ENCODE data around the gene SNX10. TPM values are rescaled to one million over a fixed set of nuclear protein-coding genes. Genes with fewer than 3 reads are reported as not detected.

Gene SNX10
- total RNA-seq, 2 experiments from 2014 or later: 4.6 to 5.8 TPM

DNA sequence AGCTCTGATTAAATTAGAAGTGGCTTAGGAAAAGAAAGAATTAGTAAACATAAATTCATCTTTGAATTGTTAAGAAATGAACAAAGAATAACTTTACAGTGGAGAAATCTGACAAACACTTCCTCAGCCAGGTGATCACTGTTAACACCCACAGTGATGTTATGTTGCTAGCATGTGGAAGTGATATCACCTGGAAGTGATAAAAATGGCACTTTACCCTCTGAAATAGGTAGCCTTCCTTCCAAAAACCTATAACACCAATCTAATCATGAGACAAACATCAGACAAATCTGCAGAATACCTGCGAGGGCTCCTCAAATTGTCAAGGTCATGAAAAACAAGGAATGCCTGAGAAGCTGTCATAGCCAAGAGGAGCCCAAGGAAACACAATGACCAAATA is 59.5 kb downstream of the SNX10 start:
- H3K4me3 ChIP-seq (ENCODE audit: low read length): no peak overlapping the region
- Mint-ChIP-seq H3K36me3 (ENCODE audit: low read depth) (peaks cover 37% of the 10 kb centered on the region), H3K27ac (no peak overlapping the region), H3K9me3 (no peaks in the 10 kb centered on the region), H3K4me1 (ENCODE audit: low read depth) (no peaks in the 10 kb centered on the region), H3K27me3 (no peaks in the 10 kb centered on the region), H3K4me3 (no peak overlapping the region)
- ATAC-seq (ENCODE audit: poor library complexity) (no peak), DNase-seq (no peak)
- H3K9me3 ChIP-seq (ENCODE audit: control insufficient read depth in 1 of 2, insufficient read depth in 1 of 2, low read length in 2 of 2): no peaks in the 10 kb centered on the region
- CTCF ChIA-PET: interaction anchor here (0.7 to 1.1 kb wide), 4 partner anchors 18 to 470 kb away, joined by 3 read pairs; no protein-coding TSS in a partner anchor
- intact Hi-C loops (cut with DNase I, micrococcal nuclease): no loop called here
- no peak overlapping the region for H3K27ac ChIP-seq (ENCODE audit: low read depth in 1 of 2, low read length in 2 of 2)
- H3K36me3 ChIP-seq (ENCODE audit: insufficient read depth, low read length): peaks cover 16% of the 10 kb centered on the region
- H3K27me3 ChIP-seq (ENCODE audit: control insufficient read depth in 1 of 2, insufficient read depth in 2 of 2, low read length in 2 of 2): no peaks in the 10 kb centered on the region
- no peak for TF ChIP-seq CTCF (IDR thresholded peaks at IDR 0.05)
- POLR2A ChIA-PET: no interaction called here
- H3K4me1 ChIP-seq (ENCODE audit: insufficient read depth, low read length): no peaks in the 10 kb centered on the region

- no peaks in the 10 kb centered on the region for H3K4me1 Mint-ChIP-seq (ENCODE audit: low read depth)
- no peak for TF ChIP-seq CTCF (IDR thresholded peaks at IDR 0.05)
- no peak overlapping the region for H3K4me3 Mint-ChIP-seq
- DNase-seq: no peak
- no peaks in the 10 kb centered on the region for H3K9me3 ChIP-seq (ENCODE audit: control insufficient read depth in 1 of 2, insufficient read depth in 1 of 2, low read length in 2 of 2)
- no peak overlapping the region for H3K27ac Mint-ChIP-seq
- no peaks in the 10 kb centered on the region for H3K27me3 ChIP-seq (ENCODE audit: control insufficient read depth in 1 of 2, insufficient read depth in 2 of 2, low read length in 2 of 2)
- H3K27ac ChIP-seq (ENCODE audit: low read depth in 1 of 2, low read length in 2 of 2): no peak overlapping the region
- H3K9me3 Mint-ChIP-seq: no peaks in the 10 kb centered on the region
- ChIA-PET POLR2A (interaction anchor here (1.1 kb wide), 1 partner anchor 9 kb away, joined by 3 read pairs; no protein-coding TSS in a partner anchor), CTCF (interaction anchor here (1.2 to 2.2 kb wide), 2 partner anchors 9 to 14 kb away, joined by 3 to 7 read pairs; no protein-coding TSS in a partner anchor)
- no peaks in the 10 kb centered on the region for H3K27me3 Mint-ChIP-seq
- no peak for ATAC-seq (ENCODE audit: poor library complexity)
- H3K36me3 ChIP-seq (ENCODE audit: insufficient read depth, low read length): no peaks in the 10 kb centered on the region
- H3K4me1 ChIP-seq (ENCODE audit: insufficient read depth, low read length): no peaks in the 10 kb centered on the region
- H3K4me3 ChIP-seq (ENCODE audit: low read length): no peak overlapping the region
- intact Hi-C loops (cut with DNase I, micrococcal nuclease): no loop called here
- H3K36me3 Mint-ChIP-seq (ENCODE audit: low read depth): peaks cover under 1% of the 10 kb centered on the region
These were observed 64.6 kb downstream of the SNX10 start for GRCh38 chr7:26356229-26356628.

GRCh38 chr7:26356929-26357798 is 65.5 kb downstream of the SNX10 start:
- no peak overlapping the region for H3K4me3 ChIP-seq (ENCODE audit: low read length)
- ChIA-PET CTCF (interaction anchor here (0.6 to 2.2 kb wide), 3 partner anchors 8 to 588 kb away, joined by 3 to 7 read pairs (median 3); no protein-coding TSS in a partner anchor), POLR2A (interaction anchor here (0.7 to 1.1 kb wide), 2 partner anchors 8 to 41 kb away, joined by 3 read pairs; no protein-coding TSS in a partner anchor)
- H3K36me3 ChIP-seq (ENCODE audit: insufficient read depth, low read length): no peaks in the 10 kb centered on the region
- H3K36me3 Mint-ChIP-seq (ENCODE audit: low read depth): no peaks in the 10 kb centered on the region
- no peaks in the 10 kb centered on the region for H3K9me3 ChIP-seq (ENCODE audit: control insufficient read depth in 1 of 2, insufficient read depth in 1 of 2, low read length in 2 of 2)
- no peak overlapping the region for H3K4me3 Mint-ChIP-seq
- H3K27me3 Mint-ChIP-seq: no peaks in the 10 kb centered on the region
- no peaks in the 10 kb centered on the region for H3K4me1 Mint-ChIP-seq (ENCODE audit: low read depth)
- H3K27ac ChIP-seq (ENCODE audit: low read depth in 1 of 2, low read length in 2 of 2): no peak overlapping the region
- ATAC-seq (ENCODE audit: poor library complexity): no peak
- H3K9me3 Mint-ChIP-seq: no peaks in the 10 kb centered on the region
- intact Hi-C loops (cut with DNase I, micrococcal nuclease): no loop called here
- no peak for TF ChIP-seq CTCF (IDR thresholded peaks at IDR 0.05)
- H3K4me1 ChIP-seq (ENCODE audit: insufficient read depth, low read length): no peaks in the 10 kb centered on the region
- no peaks in the 10 kb centered on the region for H3K27me3 ChIP-seq (ENCODE audit: control insufficient read depth in 1 of 2, insufficient read depth in 2 of 2, low read length in 2 of 2)
- H3K27ac Mint-ChIP-seq: no peak overlapping the region
- no peak for DNase-seq
